Liver (tissue), 3 donors: Measurements from ENCODE around the gene SIKE1.

ENCODE experiments used
- CTCF ChIP-seq: fragments of 150-350 bp; IDR thresholded peaks from 2 replicates; pipeline ENCODE4 v1.5.1; 2017; ENCODE audit warnings: improper control_type of control experiment, low read depth, low read length; ENCODE audit not compliant: missing input control
- EGR1 ChIP-seq, 2 donors: IDR thresholded peaks; 2 replicates each; pipeline ENCODE4 v1.6.1; 2016 to 2018; ENCODE audit warnings: antibody characterized with exemption in 2 of 2, low read depth in 2 of 2
- FOXA1 ChIP-seq: IDR thresholded peaks from 2 replicates; pipeline ENCODE4 v1.6.1; 2016; ENCODE audit warnings: antibody characterized with exemption
- JUND ChIP-seq, 2 donors: IDR thresholded peaks; 2 replicates each; pipeline ENCODE4 v1.6.1; 2016; ENCODE audit warnings: antibody characterized with exemption in 2 of 2
- MAX ChIP-seq: IDR thresholded peaks from 2 replicates; pipeline ENCODE4 v1.6.1; 2016; ENCODE audit warnings: antibody characterized with exemption
- NR2F2 ChIP-seq: IDR thresholded peaks from 2 replicates; pipeline ENCODE4 v1.6.1; 2016; ENCODE audit warnings: antibody characterized with exemption
- SP1 ChIP-seq: IDR thresholded peaks from 2 replicates; pipeline ENCODE4 v1.6.1; 2018; ENCODE audit warnings: antibody characterized with exemption, mild to moderate bottlenecking
- TAF1 ChIP-seq: conservative IDR thresholded peaks from 2 replicates; pipeline ENCODE4 v1.6.1; 2016; ENCODE audit warnings: antibody characterized with exemption, mild to moderate bottlenecking
- YY1 ChIP-seq: IDR thresholded peaks from 2 replicates; pipeline ENCODE4 v1.6.1; 2016; ENCODE audit warnings: antibody characterized with exemption, mild to moderate bottlenecking
- donor health status: healthy.
- donor health status: healthy.

- no peak for TF ChIP-seq CTCF
- TF ChIP-seq MAX: no peak
- no peak for TF ChIP-seq JUND (IDR thresholded peaks at IDR 0.05)
- TF ChIP-seq TAF1: no peak
- no peak for TF ChIP-seq FOXA1
- TF ChIP-seq SP1: no peak
- no peak for TF ChIP-seq EGR1 (IDR thresholded peaks at IDR 0.05; ENCODE audit: low read depth in 2 of 2)
- no peak for TF ChIP-seq YY1
- no peak for TF ChIP-seq NR2F2
These were observed 8.5 kb downstream of the SIKE1 start for GRCh38 chr1:114771992-114772391.
